Loucy (cell line): ENCODE results near the gene CASZ1.

Experiments
- H2AFZ ChIP-seq: fragments of 200-600 bp; sonication (generic); 2 replicates; pipeline ENCODE4 v1.6.0; 2016; ENCODE audit warnings: antibody characterized with exemption, mild to moderate bottlenecking, low read length, moderate library complexity
- H3F3A ChIP-seq: fragments of 200-600 bp; 2 replicates; pipeline ENCODE4 v1.6.0; 2016; ENCODE audit warnings: antibody characterized with exemption, low read depth, mild to moderate bottlenecking
- H3K27me3 ChIP-seq: fragments of 200-600 bp; sonication (generic); 2 replicates; pipeline ENCODE4 v1.6.1; 2014; ENCODE audit warnings: low read length, mild to moderate bottlenecking; ENCODE audit not compliant: insufficient read depth, poor library complexity, severe bottlenecking
- H3K36me3 ChIP-seq: fragments of 200-600 bp; sonication (generic); 2 replicates; pipeline ENCODE4 v1.6.1; 2016; ENCODE audit warnings: low read length; ENCODE audit not compliant: insufficient read depth
- H3K4me1 ChIP-seq: fragments of 200-600 bp; sonication (generic); 2 replicates; pipeline ENCODE4 v1.5.1; 2014; ENCODE audit warnings: low read length, mild to moderate bottlenecking; ENCODE audit not compliant: insufficient read depth, poor library complexity, severe bottlenecking
- H3K4me2 ChIP-seq: fragments of 200-600 bp; sonication (generic); 2 replicates; pipeline ENCODE4 v1.6.0; 2014; ENCODE audit warnings: antibody characterized with exemption, low read length, low read depth, mild to moderate bottlenecking; ENCODE audit not compliant: poor library complexity, severe bottlenecking
- H3K4me3 ChIP-seq: fragments of 200-600 bp; sonication (generic); 2 replicates; pipeline ENCODE4 v1.5.1; 2014; ENCODE audit warnings: low read length, mild to moderate bottlenecking, mixed read lengths; ENCODE audit not compliant: poor library complexity, severe bottlenecking
- H3K79me2 ChIP-seq: fragments of 200-600 bp; sonication (generic); 2 replicates; pipeline ENCODE4 v1.6.1; 2014; ENCODE audit warnings: low read length; ENCODE audit not compliant: insufficient read depth
- H3K9ac ChIP-seq: fragments of 200-600 bp; sonication (generic); 2 replicates; pipeline ENCODE4 v1.6.0; 2014; ENCODE audit warnings: mild to moderate bottlenecking, low read depth, low read length, moderate library complexity; ENCODE audit not compliant: poor library complexity, severe bottlenecking
- H3K9me2 ChIP-seq: fragments of 200-600 bp; sonication (generic); replicated peaks from 2 replicates; pipeline ENCODE4 v1.6.1; 2016; ENCODE audit warnings: low read depth, low read length, mixed read lengths
- H3K9me3 ChIP-seq: fragments of 200-600 bp; sonication (generic); 2 replicates; pipeline ENCODE4 v1.6.1; 2014; ENCODE audit warnings: mild to moderate bottlenecking, antibody characterized with exemption, low read length, low read depth; ENCODE audit not compliant: insufficient read depth
- H4K20me1 ChIP-seq: fragments of 200-600 bp; sonication (generic); 2 replicates; pipeline ENCODE4 v1.6.0; 2014; ENCODE audit warnings: antibody characterized with exemption, low read length, mild to moderate bottlenecking; ENCODE audit not compliant: insufficient read depth, poor library complexity, severe bottlenecking
- CTCF ChIP-seq: fragments of 200-600 bp; sonication (generic); conservative IDR thresholded peaks from 2 replicates; pipeline ENCODE4 v1.5.1; 2014; ENCODE audit warnings: mild to moderate bottlenecking, antibody characterized with exemption, low read length
- EZH2phosphoT487 ChIP-seq: fragments of 200-600 bp; IDR thresholded peaks from 2 replicates; pipeline ENCODE4 v1.6.1; 2018; ENCODE audit warnings: antibody characterized with exemption, mild to moderate bottlenecking, moderate library complexity, borderline replicate concordance

CASZ1 gene

GRCh38 chr1:10676963-10677362 lies 119.5 kb downstream of the CASZ1 start:
- no peaks in the 10 kb centered on the region for H3F3A ChIP-seq
- no peaks in the 10 kb centered on the region for H3K27me3 ChIP-seq
- no peak overlapping the region for H2AFZ ChIP-seq
- H3K9me3 ChIP-seq, result no peaks in the 10 kb centered on the region
- peaks cover 67% of the 10 kb centered on the region; the same call in 1 of the 2 replicates for H3K79me2 ChIP-seq
- H3K4me2 ChIP-seq, result no peak overlapping the region
- H4K20me1 ChIP-seq, result peaks cover 12% of the 10 kb centered on the region
- peaks cover 12% of the 10 kb centered on the region for H3K4me1 ChIP-seq
- H3K4me3 ChIP-seq, result no peak overlapping the region
- TF ChIP-seq EZH2phosphoT487, result no peak
- no peak for TF ChIP-seq CTCF
- H3K9ac ChIP-seq, result no peak overlapping the region
- H3K36me3 ChIP-seq, result no peaks in the 10 kb centered on the region
- no peaks in the 10 kb centered on the region for H3K9me2 ChIP-seq

GRCh38 chr1:10675813-10676212 lies 120.6 kb downstream of the CASZ1 start:
- no peak overlapping the region for H3K4me3 ChIP-seq
- no peak overlapping the region for H2AFZ ChIP-seq
- no peaks in the 10 kb centered on the region for H3K36me3 ChIP-seq
- no peaks in the 10 kb centered on the region for H3K9me2 ChIP-seq
- no peaks in the 10 kb centered on the region for H3K9me3 ChIP-seq
- no peak overlapping the region for H3K9ac ChIP-seq
- no peak for TF ChIP-seq CTCF
- no peak for TF ChIP-seq EZH2phosphoT487
- H3F3A ChIP-seq, result no peaks in the 10 kb centered on the region
- H3K27me3 ChIP-seq, result no peaks in the 10 kb centered on the region
- peaks cover 18% of the 10 kb centered on the region for H3K4me1 ChIP-seq
- H3K79me2 ChIP-seq, result peaks cover 62% of the 10 kb centered on the region; the same call in 1 of the 2 replicates
- peaks cover 12% of the 10 kb centered on the region for H4K20me1 ChIP-seq
- H3K4me2 ChIP-seq, result no peak overlapping the region

- H3K9me3 ChIP-seq, result no peaks in the 10 kb centered on the region
- no peaks in the 10 kb centered on the region for H3F3A ChIP-seq
- no peaks in the 10 kb centered on the region for H3K36me3 ChIP-seq
- no peaks in the 10 kb centered on the region for H3K9me2 ChIP-seq
- TF ChIP-seq EZH2phosphoT487, result no peak
- no peak for TF ChIP-seq CTCF
- H3K4me1 ChIP-seq, result peaks cover 19% of the 10 kb centered on the region
- peaks cover 12% of the 10 kb centered on the region for H4K20me1 ChIP-seq
- no peaks in the 10 kb centered on the region for H3K27me3 ChIP-seq
- H3K79me2 ChIP-seq, result peaks cover 61% of the 10 kb centered on the region; the same call in 1 of the 2 replicates
- no peak overlapping the region for H2AFZ ChIP-seq
- H3K4me3 ChIP-seq, result no peak overlapping the region
- no peak overlapping the region for H3K9ac ChIP-seq
- no peak overlapping the region for H3K4me2 ChIP-seq
Observed at GRCh38 chr1:10674700-10675609, 121.5 kb downstream of the CASZ1 start.
